Stimulated activated CD8-positive, alpha-beta memory T cell treated with anti-CD3 and anti-CD28 coated beads, Interleukin-4, amount 100 ng/mL, for 24 hours (primary cell): ENCODE measurements around the gene SLC35B2.

Experiments
- DNase-seq: peaks from one replicate; pipeline ENCODE4 v3.0.0-alpha.2; 2020; ENCODE audit warnings: low read depth

The SLC35B2 gene

DNA sequence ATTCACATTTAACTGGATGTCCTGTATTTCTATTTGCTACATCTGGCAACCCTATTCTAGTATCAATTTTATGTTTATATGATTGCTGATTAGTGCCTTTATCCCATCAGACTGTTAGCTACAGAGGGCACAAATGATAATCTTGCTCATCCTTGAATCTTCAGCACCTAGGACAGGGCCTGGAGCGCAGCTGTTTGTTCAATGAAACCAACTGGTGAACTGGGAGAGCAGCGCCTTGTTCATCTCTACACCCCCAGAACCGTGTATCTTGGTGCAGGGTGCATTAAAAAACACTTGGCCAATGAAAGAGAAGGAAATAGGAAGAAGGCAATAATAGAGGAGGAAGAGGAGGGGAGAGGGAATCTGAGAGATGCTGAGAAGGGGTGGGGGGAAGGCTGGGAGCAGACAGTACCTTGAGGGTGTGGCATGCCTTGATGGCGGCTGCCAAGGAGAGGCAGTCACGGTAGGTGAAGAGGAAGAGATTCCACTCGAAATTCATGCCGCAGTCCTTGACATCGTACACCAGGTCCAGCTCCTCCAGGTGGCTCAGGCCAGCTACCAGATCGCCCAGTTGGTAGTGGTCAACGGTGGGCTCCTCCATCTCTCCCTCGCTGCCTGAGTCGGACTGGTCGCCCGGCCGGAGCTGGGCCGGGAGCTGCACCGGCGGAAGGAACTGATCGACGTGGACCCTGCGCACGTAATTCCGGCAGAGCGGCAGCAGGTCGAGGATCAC is 28.4 kb upstream of the SLC35B2 start:
- DNase-seq: no peak

DNA sequence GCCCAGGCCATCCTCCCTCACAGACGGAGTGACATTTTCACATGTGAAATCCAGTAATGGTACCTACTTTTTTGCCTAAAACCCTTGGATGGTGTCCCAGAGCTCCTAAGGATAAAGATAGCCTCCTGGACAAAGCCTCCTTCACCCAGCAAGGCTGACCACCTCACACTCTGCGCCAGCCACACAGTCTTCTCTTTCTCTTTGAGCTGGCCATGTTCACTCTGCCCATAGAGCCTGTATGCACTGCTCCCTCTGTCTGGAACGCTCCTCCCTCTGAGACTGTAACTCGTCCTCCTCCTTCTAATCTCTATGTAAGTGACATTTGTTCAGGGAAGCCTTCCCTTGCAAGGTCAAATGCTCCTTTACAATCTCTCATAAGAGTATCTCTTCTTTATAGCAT is 27.5 kb upstream of the SLC35B2 start:
- no peak for DNase-seq

DNA sequence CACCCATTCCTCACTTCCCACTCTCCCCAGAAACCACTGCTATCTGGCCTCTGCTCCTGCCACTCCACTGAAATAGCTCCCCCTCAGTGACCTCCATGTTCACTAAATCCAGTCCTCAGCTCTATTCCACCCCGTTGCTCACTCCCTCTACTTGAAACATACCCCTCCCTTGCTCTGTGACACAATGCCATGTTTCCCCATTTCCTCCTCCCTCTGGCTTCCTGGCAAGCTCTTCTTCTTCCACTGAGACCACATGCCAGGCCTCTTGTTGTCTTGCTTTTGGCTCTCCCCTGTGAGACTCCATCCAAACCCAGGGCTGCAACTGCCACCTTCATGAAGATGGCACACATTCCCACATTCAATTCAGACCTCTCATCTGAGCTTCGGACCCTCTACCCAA is 26.8 kb upstream of the SLC35B2 start:
- no peak for DNase-seq

DNA sequence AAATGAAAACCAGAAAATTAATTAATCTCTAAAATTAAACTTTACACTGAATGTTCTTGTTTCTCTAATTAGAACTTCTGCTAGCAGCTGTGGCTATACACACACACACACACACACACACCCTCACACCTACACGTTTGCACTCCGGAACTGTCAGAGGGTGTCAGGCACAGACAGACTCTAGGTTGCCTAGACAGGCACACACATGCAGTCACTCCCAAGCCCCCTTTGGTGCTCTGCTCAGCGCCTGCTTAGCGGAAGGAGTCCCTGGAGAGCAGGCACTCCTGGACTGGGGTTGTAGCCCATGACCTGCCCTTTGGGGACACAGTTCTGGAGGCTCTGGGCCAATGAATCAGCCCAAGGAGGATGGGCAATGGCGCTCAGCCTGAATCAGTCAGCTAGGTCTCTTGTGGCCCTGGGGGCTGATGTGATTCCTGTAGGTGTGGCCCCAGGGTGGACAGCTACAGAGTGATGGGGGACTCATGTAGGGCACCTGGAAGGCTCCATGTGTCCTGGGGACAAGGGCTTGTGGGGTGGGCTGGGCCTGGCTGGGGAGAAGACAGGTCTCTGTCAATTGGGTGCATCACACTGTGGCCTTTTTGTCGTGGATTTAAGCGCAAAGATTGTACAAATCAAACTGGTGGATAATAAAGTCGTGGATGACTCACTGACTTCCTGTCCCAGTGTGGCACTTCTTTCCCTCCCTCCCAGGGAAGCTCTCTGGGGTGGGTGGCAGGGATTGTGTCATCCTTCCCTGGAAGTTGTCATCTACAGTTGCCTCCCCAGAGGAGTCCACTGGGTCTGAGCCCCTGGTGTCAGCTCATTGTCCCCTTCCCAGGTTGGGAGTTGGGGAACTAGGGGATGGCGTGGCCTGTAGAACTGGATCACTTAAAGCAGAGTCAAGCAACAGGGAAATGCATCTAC is 21.7 kb upstream of the SLC35B2 start:
- DNase-seq: no peak

DNA sequence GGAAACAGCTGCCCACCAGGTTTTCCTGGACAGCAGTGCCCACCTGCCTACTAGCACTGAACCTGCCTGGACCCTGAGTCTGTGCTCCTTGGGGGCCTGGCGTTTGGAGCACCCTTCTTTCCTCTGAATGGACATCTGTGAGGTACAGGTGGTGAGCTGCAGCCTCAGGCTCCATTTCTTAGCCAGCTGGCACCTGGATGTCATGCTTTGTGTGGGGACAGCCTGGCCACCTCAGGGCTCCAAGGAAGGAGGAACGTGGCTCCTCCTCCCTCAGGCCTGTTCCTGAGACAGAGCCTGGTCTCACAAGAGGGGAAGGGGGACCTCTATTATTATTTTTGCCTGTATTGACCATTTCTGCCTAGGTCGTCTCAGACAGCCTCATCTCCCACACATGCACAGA is 21.0 kb upstream of the SLC35B2 start:
- DNase-seq: no peak

DNA sequence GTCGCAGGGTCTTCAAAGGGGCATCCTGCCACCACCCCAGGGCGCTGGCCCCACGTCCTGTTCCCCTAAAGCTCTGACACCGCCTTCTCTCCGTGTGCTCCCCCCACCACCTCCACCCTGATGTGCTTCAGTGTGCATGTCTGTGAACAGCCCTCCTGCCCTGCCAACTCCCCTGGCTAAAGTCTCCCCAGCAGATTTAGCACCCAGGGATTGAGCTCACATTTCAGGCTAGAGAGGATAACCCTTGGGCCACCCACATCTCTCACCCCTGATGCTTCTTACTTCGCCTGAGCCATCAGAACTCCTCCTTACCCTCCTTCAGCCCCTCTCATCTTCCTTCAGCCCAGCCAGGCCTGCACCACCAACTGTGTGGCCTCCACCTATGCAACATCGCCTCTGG is 20.4 kb upstream of the SLC35B2 start:
- DNase-seq: no peak

DNA sequence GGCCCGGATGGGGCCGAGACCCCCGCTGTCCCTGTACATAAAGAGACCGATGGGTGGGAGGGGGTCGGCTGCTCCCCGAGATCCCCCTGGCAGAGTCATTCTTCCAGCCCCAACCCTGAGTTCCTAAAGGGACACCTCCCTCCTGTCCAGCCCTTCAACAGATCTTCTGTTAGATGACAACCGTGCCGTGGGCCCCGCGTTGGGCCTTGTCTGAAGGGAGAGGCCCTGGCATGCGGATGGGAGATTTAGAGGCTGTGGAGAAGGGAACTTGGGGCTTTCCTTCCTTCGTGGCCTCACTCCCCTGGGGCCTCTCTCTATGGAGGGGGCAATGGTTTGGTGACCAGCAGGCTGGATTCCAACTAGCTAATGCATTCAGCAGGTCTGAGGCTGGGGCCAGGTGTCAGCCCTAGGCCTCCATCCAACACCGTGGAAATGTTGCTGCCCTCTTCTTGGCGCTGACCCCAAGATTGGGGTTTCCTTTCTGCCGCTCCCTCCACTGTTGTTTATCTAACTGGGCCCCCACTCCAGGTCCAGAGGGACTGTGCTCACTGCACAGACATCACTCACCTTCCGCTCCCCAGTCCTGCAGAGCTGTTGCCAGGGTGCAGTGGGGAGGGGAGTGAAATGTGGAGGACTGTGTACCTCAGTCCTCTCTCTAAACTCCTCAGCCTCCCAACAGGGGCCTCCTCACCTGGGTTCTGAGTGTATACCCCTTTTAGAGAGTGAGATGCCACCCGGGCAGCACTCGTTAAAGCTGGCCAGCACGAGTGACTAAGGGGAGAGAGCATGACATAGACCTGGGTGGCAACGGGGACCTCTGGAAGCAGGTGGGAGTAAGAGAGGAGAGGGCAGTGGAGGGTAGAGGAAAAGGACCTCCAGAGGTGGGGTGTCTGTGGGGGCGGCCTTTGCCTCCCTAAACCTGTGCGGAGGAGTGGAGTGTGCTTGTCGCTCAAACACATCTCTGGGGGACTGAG is 19.6 kb upstream of the SLC35B2 start:
- no peak for DNase-seq

DNA sequence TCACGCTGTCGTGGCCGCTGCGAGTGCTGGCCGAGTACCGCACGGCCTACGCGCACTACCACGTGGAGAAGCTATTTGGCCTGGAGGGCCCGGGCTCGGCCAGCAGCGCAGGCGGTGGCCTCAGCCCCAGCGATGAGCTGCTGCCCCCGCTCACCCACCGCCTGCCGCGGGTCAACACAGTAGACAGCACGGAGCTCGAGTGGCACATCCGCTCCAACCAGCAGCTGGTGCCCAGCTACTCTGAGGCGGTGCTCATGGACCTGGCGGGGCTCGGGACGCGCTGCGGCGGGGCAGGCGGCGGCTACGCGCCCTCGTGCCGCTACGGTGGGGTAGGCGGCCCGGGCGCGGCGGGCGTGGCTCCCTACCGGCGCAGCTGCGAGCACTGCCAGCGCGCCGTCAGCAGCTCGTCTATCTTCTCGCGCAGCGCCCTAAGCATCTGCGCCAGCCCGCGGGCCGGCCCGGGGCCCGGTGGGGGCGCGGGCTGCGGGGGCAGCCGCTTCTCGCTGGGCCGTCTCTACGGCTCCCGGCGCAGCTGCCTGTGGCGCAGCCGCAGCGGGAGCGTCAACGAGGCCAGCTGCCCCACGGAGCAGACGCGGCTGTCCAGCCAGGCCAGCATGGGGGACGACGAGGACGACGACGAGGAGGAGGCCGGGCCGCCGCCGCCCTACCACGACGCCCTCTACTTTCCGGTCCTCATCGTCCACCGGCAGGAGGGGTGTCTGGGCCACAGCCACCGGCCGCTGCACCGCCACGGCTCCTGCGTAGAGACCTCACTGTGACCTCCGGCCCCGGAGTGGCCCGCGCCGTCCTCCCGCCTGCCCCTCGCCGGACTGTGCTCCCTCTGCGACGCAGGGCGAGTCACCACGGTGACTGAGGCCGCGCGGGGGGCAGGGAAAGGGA is 18.7 kb upstream of the SLC35B2 start:
- no peak for DNase-seq

DNA sequence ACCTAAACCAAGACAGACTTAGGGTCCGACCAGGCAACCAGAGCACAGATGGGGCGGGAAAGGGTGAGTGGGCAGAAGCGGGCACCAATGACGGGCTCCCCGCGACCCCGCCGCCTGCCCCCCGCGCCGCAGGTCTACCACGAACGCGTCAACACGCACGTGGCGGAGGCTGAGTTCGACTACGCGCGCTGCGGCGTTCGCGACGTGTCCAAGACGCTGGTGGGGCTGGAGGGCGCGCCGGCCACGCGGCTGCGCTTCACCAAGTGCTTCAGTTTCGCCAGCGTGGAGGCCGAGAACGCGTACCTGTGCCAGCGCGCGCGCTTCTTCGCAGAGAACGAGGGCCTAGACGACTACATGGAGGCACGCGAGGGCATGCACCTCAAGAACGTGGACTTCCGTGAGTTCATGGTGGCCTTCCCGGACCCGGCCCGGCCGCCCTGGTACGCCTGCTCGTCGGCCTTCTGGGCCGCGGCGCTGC is 18.0 kb upstream of the SLC35B2 start:
- no peak for DNase-seq

DNA sequence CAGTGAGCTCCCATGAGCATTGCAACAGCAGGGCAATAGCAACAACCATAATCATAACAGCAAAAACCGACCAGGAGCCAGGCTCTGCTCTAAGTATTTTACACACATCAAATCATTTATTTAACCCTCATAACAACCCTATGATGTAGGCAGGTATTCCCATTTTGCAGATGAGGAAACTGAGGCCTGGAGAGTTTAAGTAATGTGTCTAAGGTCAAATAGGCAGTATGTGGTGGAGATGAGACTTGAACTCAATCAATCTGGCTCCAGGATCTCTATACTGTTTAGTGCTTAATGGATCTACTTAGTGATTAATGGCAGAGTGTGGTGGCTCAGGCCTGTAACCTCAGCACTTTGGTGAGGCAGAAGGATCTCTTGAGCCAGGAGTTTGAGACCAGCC is 16.3 kb upstream of the SLC35B2 start:
- no peak for DNase-seq

DNA sequence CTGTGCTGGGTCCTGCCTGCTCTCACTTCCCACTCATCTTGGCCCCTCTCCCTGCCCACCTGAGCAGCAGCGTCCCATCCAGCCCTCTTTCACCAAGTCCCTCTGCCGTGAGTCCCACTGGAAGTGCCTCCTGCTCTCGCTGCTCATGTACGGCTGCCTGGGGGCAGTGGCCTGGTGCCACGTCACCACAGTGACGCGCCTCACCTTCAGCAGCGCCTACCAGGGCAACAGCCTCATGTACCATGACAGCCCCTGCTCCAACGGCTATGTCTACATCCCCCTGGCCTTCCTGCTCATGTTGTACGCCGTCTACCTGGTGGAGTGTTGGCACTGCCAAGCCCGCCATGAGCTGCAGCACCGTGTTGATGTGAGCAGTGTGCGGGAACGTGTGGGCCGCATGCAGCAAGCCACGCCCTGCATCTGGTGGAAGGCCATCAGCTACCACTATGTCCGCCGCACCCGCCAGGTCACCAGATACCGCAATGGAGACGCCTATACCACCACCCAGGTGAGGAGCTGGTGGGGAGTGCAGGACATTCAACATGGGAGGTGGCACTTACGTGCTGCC is 15.8 kb upstream of the SLC35B2 start:
- DNase-seq: no peak

DNA sequence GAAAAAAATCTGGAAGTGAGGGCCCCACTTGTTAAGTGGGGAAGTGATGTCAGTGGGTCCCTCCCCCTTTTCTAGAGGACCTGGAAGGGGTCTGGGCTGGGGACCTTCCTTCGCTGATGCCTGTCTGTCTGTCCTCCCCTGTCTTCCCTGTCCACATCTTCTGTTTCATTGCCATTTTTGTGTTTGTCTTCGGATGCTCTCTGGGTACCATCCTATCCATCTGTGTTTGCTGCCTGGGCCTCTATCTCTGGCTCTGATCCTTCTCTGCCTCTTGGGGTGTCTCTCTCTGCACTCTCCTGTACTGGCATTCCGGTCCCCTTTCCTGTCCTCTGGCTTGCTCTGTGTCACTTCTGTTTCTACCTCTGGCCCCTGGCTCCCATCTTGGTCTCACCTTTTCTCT is 15.2 kb upstream of the SLC35B2 start:
- no peak for DNase-seq

DNA sequence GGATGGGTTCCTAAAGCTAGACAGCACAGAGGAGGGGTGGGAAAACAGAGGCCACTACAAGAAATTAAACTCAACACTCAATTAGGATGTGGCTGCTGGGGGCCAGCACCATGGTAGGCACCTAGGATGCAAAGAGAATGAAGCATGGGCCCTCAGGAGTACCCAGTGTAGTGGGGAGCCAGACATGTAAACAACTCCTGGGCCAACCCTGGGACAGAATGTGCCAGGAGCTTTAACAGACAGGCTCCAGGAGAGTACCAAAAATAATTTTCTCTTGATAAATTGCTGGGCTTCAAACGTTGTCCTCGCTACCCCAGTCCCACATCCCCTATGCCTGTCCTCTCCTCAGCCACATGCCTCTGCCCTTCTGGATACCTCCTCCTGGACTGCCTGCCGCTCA is 14.6 kb upstream of the SLC35B2 start:
- no peak for DNase-seq

DNA sequence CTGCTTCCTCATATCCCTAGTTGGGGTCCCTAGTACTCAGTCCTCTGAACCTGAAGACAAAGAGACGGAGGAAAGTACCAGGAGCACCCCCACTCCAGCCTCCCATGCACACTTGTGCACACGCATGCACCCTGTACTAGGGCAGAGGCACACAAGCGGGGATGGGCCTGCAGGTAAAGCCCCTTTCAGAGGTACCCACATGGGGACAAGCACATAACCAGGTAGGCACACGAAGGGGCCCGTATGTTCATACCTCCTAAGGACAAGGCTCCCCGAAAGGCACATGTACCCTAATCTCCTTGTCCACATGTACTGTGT is 14.0 kb upstream of the SLC35B2 start:
- DNase-seq: no peak

DNA sequence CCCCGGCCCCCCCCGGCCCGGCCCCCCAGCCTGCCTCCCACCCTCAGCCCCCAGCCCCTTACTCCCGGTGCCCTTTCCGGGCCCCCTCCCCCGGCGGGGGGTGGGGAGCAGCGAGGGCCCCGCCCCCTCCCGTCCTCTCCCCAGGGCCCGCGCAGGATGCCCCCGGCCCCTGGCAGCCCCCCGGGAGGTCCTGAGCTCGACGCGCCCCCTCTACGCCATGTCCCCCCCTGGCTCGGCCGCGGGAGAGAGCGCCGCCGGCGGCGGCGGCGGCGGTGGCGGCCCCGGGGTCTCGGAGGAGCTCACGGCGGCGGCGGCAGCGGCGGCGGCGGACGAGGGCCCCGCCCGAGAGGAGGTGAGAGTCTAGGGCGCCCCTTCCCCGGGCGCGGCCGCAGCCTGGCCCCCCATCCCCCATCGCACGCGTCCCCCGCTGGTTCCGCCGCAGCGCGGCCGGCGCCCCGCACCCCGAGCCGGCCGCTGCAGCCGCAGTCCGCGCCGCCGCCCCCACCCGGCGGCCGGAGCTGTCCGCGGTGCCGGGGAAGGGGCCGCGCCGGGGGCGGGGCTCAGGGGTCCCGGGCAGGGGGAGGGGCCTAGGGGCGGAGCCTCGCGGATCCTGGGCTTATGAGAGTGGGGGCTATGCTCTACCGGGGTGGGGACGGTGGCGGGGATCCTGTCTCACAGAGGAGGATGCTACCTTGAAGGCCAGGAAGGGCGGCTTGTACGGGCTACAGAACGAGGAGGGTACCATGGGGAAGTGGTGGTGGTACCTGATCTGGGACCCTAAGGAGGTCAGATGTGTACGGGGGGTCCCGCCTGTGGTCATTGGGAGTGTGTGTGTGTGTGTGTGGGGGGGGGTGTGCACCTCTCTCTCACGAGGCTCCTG is 13.4 kb upstream of the SLC35B2 start:
- DNase-seq: no peak

DNA sequence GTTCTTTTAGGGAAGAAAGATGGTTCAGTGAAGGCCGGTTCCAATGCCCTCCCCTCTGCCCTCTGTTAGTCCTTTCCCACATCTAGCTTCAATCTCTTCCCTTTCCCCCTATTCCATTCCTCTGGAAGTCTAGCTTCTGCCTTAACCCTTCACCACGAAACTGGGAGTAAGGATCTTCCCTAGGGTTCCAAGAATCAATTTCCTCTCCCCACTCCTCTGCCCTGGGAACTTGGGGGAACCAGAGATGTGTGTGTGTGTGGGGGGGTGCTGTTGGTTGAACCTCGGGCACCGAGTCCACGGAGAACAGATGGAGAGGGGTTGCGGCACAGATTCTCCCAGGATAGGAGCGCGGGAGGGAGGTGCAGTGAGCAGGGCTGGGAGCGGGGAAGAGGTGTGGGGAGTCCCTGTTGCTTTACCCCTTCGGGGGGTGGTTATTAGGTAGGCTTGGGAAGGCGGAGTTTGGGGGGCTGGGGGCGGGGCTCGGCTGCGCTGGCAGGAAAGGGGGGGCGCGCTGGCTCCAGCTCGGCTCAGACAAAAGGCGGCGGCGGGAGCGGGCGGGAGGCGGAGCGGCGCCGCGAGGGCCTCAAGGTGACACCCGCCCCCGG is 12.7 kb upstream of the SLC35B2 start, which contains the start of gene TMEM151B:
TSS of gene TMEM151B (plus strand) at position 530 of the 605 bp plus-strand sequence. CDS start 293 bp downstream, outside the sequence.
- no peak for DNase-seq

DNA sequence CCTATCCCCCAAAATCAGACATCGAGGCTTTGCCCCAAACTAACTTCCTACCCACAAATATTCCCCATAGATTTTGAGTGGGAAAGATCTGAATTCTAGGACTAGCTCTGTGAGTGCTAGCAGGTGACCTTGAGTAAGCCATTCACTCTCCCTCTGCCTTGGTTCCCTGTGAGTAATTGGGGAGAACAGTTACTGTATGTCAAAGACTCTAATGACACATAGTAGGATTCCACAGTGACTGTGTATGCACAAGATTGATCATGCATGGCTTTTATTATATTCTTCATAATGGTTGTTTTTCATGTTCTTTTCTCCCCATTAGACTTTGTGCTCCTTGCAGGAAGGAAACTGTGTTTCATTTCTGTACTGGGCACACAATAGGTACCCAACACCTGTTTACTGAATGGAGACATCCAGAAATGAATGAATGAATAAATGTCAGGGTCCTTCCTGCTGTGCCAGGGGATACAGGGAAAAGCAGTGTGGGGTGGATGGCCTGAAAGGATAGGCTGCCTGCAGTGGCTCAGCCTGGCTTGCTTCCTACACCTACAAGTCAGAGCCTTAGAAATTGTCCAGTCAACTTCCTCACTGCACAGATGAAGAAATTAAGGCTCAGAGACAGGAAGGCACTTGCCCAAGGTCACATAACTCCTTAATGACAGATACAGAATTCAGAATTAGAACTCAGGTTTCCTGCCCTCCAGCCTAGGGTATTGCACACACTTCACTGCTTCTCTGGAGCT is 12.0 kb upstream of the SLC35B2 start:
- no peak for DNase-seq

DNA sequence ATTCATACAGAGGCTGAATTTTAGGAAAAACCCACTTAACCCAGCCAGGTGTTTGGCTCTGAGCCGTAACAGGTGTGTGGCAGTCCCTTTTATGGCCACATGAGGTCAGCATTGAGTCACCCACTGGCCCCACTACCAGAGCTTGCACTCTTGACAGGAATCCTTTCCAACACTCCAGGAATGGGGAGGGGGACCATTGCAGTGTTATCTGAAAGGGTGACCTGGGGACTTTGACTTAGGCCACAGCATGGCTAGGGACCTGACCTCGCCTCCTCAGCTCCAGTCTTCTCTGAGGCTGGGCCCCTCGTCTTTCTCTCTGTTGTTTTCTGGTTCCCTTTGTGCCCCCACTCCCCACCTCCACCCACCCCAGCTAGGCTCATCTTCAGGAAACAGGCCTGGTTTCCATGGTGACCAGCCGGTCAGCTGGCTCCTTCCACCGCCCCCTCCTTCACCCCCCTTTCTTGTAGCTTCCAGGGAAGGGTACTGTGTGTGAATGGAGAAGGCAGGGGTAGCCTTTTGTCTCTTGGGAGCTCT is 10.8 kb upstream of the SLC35B2 start:
- DNase-seq: no peak
